ENCODE measurements around the gene FRZB. TPM values are rescaled to one million over a fixed set of nuclear protein-coding genes. Genes with fewer than 3 reads are reported as not detected.
"Not testable (repeated sequence)": the region's sequence is repeated elsewhere in the genome, so short reads cannot be mapped to it uniquely, and the experiment has no call there.

FRZB gene
- 3.9 TPM for total RNA-seq (ENCODE audit: insufficient read depth, low replicate concordance)

GRCh38 chr2:182866461-182867406 lies at the start of gene FRZB:
Gene FRZB (minus strand): TSS chr2:182866637. CDS start chr2:182866552, 85 bp downstream.
- DNase-seq (ENCODE audit: low spot score) = peak; percentile 87

GRCh38 chr2:182915369-182916326 lies 49.2 kb upstream of the FRZB start:
- DNase-seq (ENCODE audit: low spot score) = peak; percentile 36

- DNase-seq (ENCODE audit: low spot score) = no peak
Observed at GRCh38 chr2:182914852-182915251, 48.4 kb upstream of the FRZB start.

- no peak for DNase-seq (ENCODE audit: low spot score)
Observed at GRCh38 chr2:182913064-182913463, 46.6 kb upstream of the FRZB start.

- no peak for DNase-seq (ENCODE audit: low spot score)
Observed at GRCh38 chr2:182912518-182912915, 46.1 kb upstream of the FRZB start.

- DNase-seq (ENCODE audit: low spot score) = no peak
Observed at GRCh38 chr2:182911813-182912517, 45.5 kb upstream of the FRZB start.

GRCh38 chr2:182910965-182911364 lies 44.5 kb upstream of the FRZB start:
- DNase-seq (ENCODE audit: low spot score) = no peak

- DNase-seq (ENCODE audit: low spot score) = no peak
Observed at GRCh38 chr2:182907081-182907830, 40.8 kb upstream of the FRZB start.

GRCh38 chr2:182906454-182906853 lies 40.0 kb upstream of the FRZB start:
- no peak for DNase-seq (ENCODE audit: low spot score)

GRCh38 chr2:182904844-182905243 lies 38.4 kb upstream of the FRZB start:
- DNase-seq (ENCODE audit: low spot score) = no peak

GRCh38 chr2:182903566-182903965 lies 37.1 kb upstream of the FRZB start:
- DNase-seq (ENCODE audit: low spot score) = peak; percentile 9

GRCh38 chr2:182901748-182902147 lies 35.3 kb upstream of the FRZB start:
- DNase-seq (ENCODE audit: low spot score) = no peak

- DNase-seq (ENCODE audit: low spot score) = no peak
Observed at GRCh38 chr2:182898718-182899117, 32.3 kb upstream of the FRZB start.

- no peak for DNase-seq (ENCODE audit: low spot score)
Observed at GRCh38 chr2:182897137-182897536, 30.7 kb upstream of the FRZB start.

- peak; percentile 17 for DNase-seq (ENCODE audit: low spot score)
Observed at GRCh38 chr2:182895798-182896197, 29.4 kb upstream of the FRZB start.

- no peak for DNase-seq (ENCODE audit: low spot score)
Observed at GRCh38 chr2:182895169-182895568, 28.7 kb upstream of the FRZB start.

GRCh38 chr2:182894174-182894573 lies 27.7 kb upstream of the FRZB start:
- DNase-seq (ENCODE audit: low spot score) = no peak

- no peak for DNase-seq (ENCODE audit: low spot score)
Observed at GRCh38 chr2:182893666-182894065, 27.2 kb upstream of the FRZB start.

- not testable (repeated sequence) for DNase-seq (ENCODE audit: low spot score)
Observed at GRCh38 chr2:182893035-182893434, 26.6 kb upstream of the FRZB start.

GRCh38 chr2:182891611-182892010 lies 25.2 kb upstream of the FRZB start:
- DNase-seq (ENCODE audit: low spot score) = no peak

All from umbilical cord (tissue), 2 donors.